SK-N-SH (cell line): Measurements from ENCODE around the gene COL5A1. TPM values are rescaled to one million over a fixed set of nuclear protein-coding genes. Genes with fewer than 3 reads are reported as not detected.

Experiments
- CTCF ChIA-PET: fragments of 300-600, 350-600 bp; formaldehyde crosslinking; extraction: SDS; loops from one replicate; lab custom pipeline; 2021; lab: Yijun Ruan, JAX
- POLR2A ChIA-PET: fragments of 350-600 bp; sonication (Branson Sonifier 250); formaldehyde crosslinking; extraction: SDS; loops from one replicate; lab custom pipeline; 2020; ENCODE audit warnings: antibody characterized with exemption, inconsistent platforms; lab: Yijun Ruan, JAX
- DNase-seq: peaks from one replicate; pipeline ENCODE4 v3.0.0; 2012
- H2AFZ ChIP-seq: fragments of 200-600 bp; sonication (generic); 2 replicates; pipeline ENCODE4 v1.8.1; 2016; ENCODE audit warnings: antibody characterized with exemption, mild to moderate bottlenecking, low read depth
- H3F3A ChIP-seq: fragments of 200-600 bp; sonication (generic); replicated peaks from 2 replicates; pipeline ENCODE3; 2016; ENCODE audit warnings: antibody characterized with exemption, mild to moderate bottlenecking; ENCODE audit not compliant: insufficient read depth
- H3K27ac ChIP-seq, 2 experiments: fragments of 200-500 bp in 1 of 2; fragments of 200-600 bp in 1 of 2; sonication (Bioruptor generic) in 1 of 2; sonication (generic), shearing (Covaris generic) in 1 of 2; 2 replicates each; pipeline versions ENCODE4 v1.5.1 to v1.6.1; 2014 to 2016; ENCODE audit warnings: low read depth in 2 of 2, inconsistent platforms in 1 of 2, low read length in 1 of 2, mild to moderate bottlenecking in 1 of 2, mixed read lengths in 1 of 2
- H3K27me3 ChIP-seq: fragments of 200-600 bp; sonication (generic), shearing (Covaris generic); 2 replicates; pipeline ENCODE4 v1.6.1; 2016; ENCODE audit warnings: mixed run types; ENCODE audit not compliant: insufficient read depth
- H3K36me3 ChIP-seq, 2 experiments: fragments of 200-500 bp in 1 of 2; fragments of 200-600 bp in 1 of 2; sonication (Bioruptor generic) in 1 of 2; sonication (generic) in 1 of 2; replicated peaks in 1 of 2; 2 replicates each; pipeline versions ENCODE3 to v1.5.1; 2014 to 2016; ENCODE audit warnings: low read length in 1 of 2, mild to moderate bottlenecking in 1 of 2; ENCODE audit not compliant: insufficient read depth in 2 of 2, control insufficient read depth in 1 of 2
- H3K4me1 ChIP-seq, 2 experiments: fragments of 200-500 bp in 1 of 2; fragments of 200-600 bp in 1 of 2; sonication (Bioruptor generic) in 1 of 2; sonication (generic), shearing (Covaris generic) in 1 of 2; 2 replicates each; pipeline versions ENCODE4 v1.5.1 to v1.6.1; 2014 to 2016; ENCODE audit warnings: low read depth in 1 of 2, low read length in 1 of 2, mixed run types in 1 of 2; ENCODE audit not compliant: insufficient read depth in 2 of 2, control insufficient read depth in 1 of 2
- H3K4me2 ChIP-seq: fragments of 200-600 bp; sonication (generic), shearing (Covaris generic); 2 replicates; pipeline ENCODE4 v1.6.1; 2017; ENCODE audit warnings: mixed run types
- H3K4me3 ChIP-seq, 2 experiments: fragments of 200-500 bp in 1 of 2; fragments of 200-600 bp in 1 of 2; sonication (Bioruptor generic) in 1 of 2; sonication (generic), shearing (Covaris generic) in 1 of 2; 2 replicates each; pipeline versions ENCODE4 v1.5.1 to v1.8.1; 2014 to 2016; ENCODE audit warnings: low read depth in 2 of 2, inconsistent platforms in 1 of 2, low read length in 1 of 2, mild to moderate bottlenecking in 1 of 2, mixed read lengths in 1 of 2, moderate library complexity in 1 of 2
- H3K79me2 ChIP-seq: fragments of 200-600 bp; sonication (generic); 2 replicates; pipeline ENCODE4 v1.8.1; 2017; ENCODE audit warnings: mild to moderate bottlenecking; ENCODE audit not compliant: insufficient read depth
- H3K9ac ChIP-seq: fragments of 200-600 bp; sonication (generic); 2 replicates; pipeline ENCODE4 v1.6.1; 2017; ENCODE audit warnings: mixed run types
- H3K9me2 ChIP-seq: fragments of 200-600 bp; sonication (generic); 2 replicates; pipeline ENCODE4 v1.6.1; 2017; ENCODE audit warnings: mixed run types
- H3K9me3 ChIP-seq: fragments of 200-600 bp; sonication (generic); 2 replicates; pipeline ENCODE4 v1.6.1; 2017; ENCODE audit warnings: mixed run types, mild to moderate bottlenecking, moderate library complexity
- H4K20me1 ChIP-seq: fragments of 200-600 bp; sonication (generic); 2 replicates; pipeline ENCODE4 v1.6.1; 2017; ENCODE audit warnings: mild to moderate bottlenecking, mixed run types; ENCODE audit not compliant: insufficient read depth
- ELF1 ChIP-seq: IDR thresholded peaks from 2 replicates; pipeline ENCODE4 v1.4.0; 2012
- EP300 ChIP-seq, 2 experiments: IDR thresholded peaks; 2 replicates each; pipeline versions ENCODE4 v1.4.0 to v1.6.1; 2012; ENCODE audit warnings: borderline replicate concordance in 1 of 2, low read depth in 1 of 2, low read length in 1 of 2
- GABPA ChIP-seq: IDR thresholded peaks from 2 replicates; pipeline ENCODE4 v1.4.0; 2012; ENCODE audit warnings: low read depth, mild to moderate bottlenecking
- RFX5 ChIP-seq: IDR thresholded peaks from 2 replicates; pipeline ENCODE4 v1.6.1; 2012; ENCODE audit warnings: mild to moderate bottlenecking, improper control_type of control experiment, low read length
- SMC3 ChIP-seq: IDR thresholded peaks from 2 replicates; pipeline ENCODE4 v1.6.1; 2012; ENCODE audit warnings: low read depth, low read length, improper control_type of control experiment
- TAF1 ChIP-seq: IDR thresholded peaks from 2 replicates; pipeline ENCODE4 v1.6.1; 2012; ENCODE audit warnings: low read depth, mild to moderate bottlenecking, low read length, moderate library complexity, borderline replicate concordance
- TCF12 ChIP-seq: IDR thresholded peaks from 2 replicates; pipeline ENCODE4 v1.4.0; 2012
- USF1 ChIP-seq: IDR thresholded peaks from 2 replicates; pipeline ENCODE4 v1.4.0; 2012; ENCODE audit warnings: low read depth, borderline replicate concordance
- WGBS: methylation state at CpG from one replicate; pipeline ENCODE4 v1.1.6; 2017; ENCODE audit warnings: low lambda C conversion rate; 5-methylcytosine and 5-hydroxymethylcytosine counted together
- polyA plus RNA-seq, 3 experiments: library from polyadenylated mRNA; depleted of rRNA; stranded (reverse); fragments of >200 nt; gene quantifications; 2 replicates each; pipeline ENCODE4 v1.2.3, GENCODE V29; 2012
- TF ChIP-seq, protein P1 (sequence below): IDR thresholded peaks from 2 replicates; pipeline ENCODE4 v1.4.0; 2012; ENCODE audit warnings: low read depth, borderline replicate concordance

Gene COL5A1
- polyA plus RNA-seq, 1 of the 3 experiments (the other 2 are of a cell fraction), result 73.8 TPM

DNA sequence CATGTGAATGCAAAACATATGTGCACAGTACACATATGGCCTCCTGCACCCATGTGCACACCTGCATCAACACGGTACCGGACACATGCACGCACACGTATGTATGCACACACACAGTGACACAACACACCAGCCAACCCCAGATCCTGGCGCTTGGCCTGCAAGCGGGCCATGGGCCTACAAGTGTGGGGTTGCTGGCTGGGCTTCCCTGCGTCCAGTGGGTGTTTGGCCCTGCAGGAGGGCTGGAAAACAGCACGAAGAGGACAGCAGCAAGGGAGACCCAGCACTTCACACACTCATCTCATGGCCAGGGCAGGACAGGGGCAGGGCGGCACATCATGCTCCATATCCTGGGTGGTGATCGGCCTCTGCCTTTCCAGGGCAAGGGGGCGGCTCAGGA lies 77.7 kb downstream of the COL5A1 start:
- peaks cover 100% of the 10 kb centered on the region for H4K20me1 ChIP-seq
- WGBS, result 91% methylated on average over 11 of the region's 11 CpGs
- H3K79me2 ChIP-seq, result peaks cover 100% of the 10 kb centered on the region
- peaks cover 9 to 22% of the 10 kb centered on the region in 2 experiments for H3K36me3 ChIP-seq
- no peaks in the 10 kb centered on the region for H3K9me2 ChIP-seq
- H2AFZ ChIP-seq, result no peak overlapping the region
- TF ChIP-seq GABPA (no peak), ELF1 (no peak), SMC3 (no peak), USF1 (no peak), TCF12 (no peak), RFX5 (no peak), EP300 (IDR thresholded peaks at IDR 0.05; ENCODE audit: borderline replicate concordance in 1 of 2, low read depth in 1 of 2, low read length in 1 of 2) (no peak)
- TF ChIP-seq, protein P1, sequence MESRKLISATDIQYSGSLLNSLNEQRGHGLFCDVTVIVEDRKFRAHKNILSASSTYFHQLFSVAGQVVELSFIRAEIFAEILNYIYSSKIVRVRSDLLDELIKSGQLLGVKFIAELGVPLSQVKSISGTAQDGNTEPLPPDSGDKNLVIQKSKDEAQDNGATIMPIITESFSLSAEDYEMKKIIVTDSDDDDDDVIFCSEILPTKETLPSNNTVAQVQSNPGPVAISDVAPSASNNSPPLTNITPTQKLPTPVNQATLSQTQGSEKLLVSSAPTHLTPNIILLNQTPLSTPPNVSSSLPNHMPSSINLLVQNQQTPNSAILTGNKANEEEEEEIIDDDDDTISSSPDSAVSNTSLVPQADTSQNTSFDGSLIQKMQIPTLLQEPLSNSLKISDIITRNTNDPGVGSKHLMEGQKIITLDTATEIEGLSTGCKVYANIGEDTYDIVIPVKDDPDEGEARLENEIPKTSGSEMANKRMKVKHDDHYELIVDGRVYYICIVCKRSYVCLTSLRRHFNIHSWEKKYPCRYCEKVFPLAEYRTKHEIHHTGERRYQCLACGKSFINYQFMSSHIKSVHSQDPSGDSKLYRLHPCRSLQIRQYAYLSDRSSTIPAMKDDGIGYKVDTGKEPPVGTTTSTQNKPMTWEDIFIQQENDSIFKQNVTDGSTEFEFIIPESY, result no peak
- TF ChIP-seq, all 33 proteins: peak for 0
- ChIA-PET POLR2A (no interaction called here), CTCF (no interaction called here)
- H3F3A ChIP-seq, result peaks cover 4% of the 10 kb centered on the region
- no peaks in the 10 kb centered on the region for H3K9me3 ChIP-seq
- H3K27me3 ChIP-seq, result no peaks in the 10 kb centered on the region
- DNase-seq, result no peak
- no peak overlapping the region for H3K27ac ChIP-seq
- H3K4me1 ChIP-seq, result no peaks in the 10 kb centered on the region; a peak in 1 of 4 replicates
- H3K9ac ChIP-seq, result no peak overlapping the region
- H3K4me2 ChIP-seq, result no peak overlapping the region
- no peak overlapping the region for H3K4me3 ChIP-seq

GRCh38 chr9:134720136-134720753 lies 78.6 kb downstream of the COL5A1 start:
- no peaks in the 10 kb centered on the region for H3K9me2 ChIP-seq
- H2AFZ ChIP-seq, result no peak overlapping the region
- H3K9ac ChIP-seq, result no peak overlapping the region
- no peak for DNase-seq
- H3K27ac ChIP-seq, result no peak overlapping the region
- no peaks in the 10 kb centered on the region; a peak in 1 of 4 replicates for H3K4me1 ChIP-seq
- H3K4me3 ChIP-seq, result no peak overlapping the region
- CTCF ChIA-PET, result no interaction called here
- H3K79me2 ChIP-seq, result peaks cover 100% of the 10 kb centered on the region
- no peak for TF ChIP-seq TAF1
- no peaks in the 10 kb centered on the region for H3K27me3 ChIP-seq
- peaks cover 13 to 24% of the 10 kb centered on the region in 2 experiments for H3K36me3 ChIP-seq
- peaks cover 100% of the 10 kb centered on the region for H4K20me1 ChIP-seq
- POLR2A ChIA-PET, result no interaction called here
- no peaks in the 10 kb centered on the region for H3K9me3 ChIP-seq
- 82% methylated on average over 3 of the region's 17 CpGs for WGBS
- H3F3A ChIP-seq, result peaks cover 7% of the 10 kb centered on the region
- H3K4me2 ChIP-seq, result no peak overlapping the region
